ENCODE results near the gene RPS6KC1. TPM values are rescaled to one million over a fixed set of nuclear protein-coding genes. Genes with fewer than 3 reads are reported as not detected.
A peak's percentile ranks its signal among the peaks of the same experiment; 100 is the strongest.

The RPS6KC1 gene
- total and polyA plus RNA-seq, 9 of the 15 experiments (the other 6 are each of a cell fraction or from before 2014, with no cell fraction given), result 4.3 to 34.6 (median 20.9) TPM

DNA sequence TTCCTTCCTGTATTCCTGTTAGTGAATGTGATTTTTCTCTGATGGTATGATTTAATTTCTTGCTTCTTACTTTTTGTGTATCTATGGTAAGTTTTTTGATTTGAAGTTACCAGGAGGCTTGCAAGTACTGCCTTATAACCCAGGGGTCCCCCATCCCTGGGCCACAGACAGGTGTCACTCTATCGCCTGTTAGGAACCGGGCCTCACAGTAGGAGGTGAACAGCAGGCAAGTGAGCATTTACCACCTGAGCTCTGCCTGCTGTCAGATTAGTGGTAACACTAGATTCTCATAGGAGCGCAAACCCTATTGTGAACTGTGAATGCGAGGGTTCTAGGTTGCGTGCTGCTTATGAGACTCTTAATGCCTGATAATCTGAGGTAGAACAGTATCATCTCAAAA, 143.3 kb downstream of the RPS6KC1 start (continued):
- TF ChIP-seq ZMIZ1 (IDR thresholded peaks at IDR 0.05; ENCODE audit: low read depth in 2 of 2, low read length in 2 of 2), result no peak
- TF ChIP-seq MYBL2 (IDR thresholded peaks at IDR 0.05; ENCODE audit: low read depth), result no peak
- no peak for TF ChIP-seq MYBL2 (CRISPR knock-in tag; IDR thresholded peaks at IDR 0.05; ENCODE audit: borderline replicate concordance)
- no peak for TF ChIP-seq PCBP2 (IDR thresholded peaks at IDR 0.05; ENCODE audit: low read depth, low read length, poor library complexity, severe bottlenecking)
- no peak for TF ChIP-seq MXI1 (IDR thresholded peaks at IDR 0.05; ENCODE audit: low read depth, low read length)
- TF ChIP-seq RBFOX2 (IDR thresholded peaks at IDR 0.05; ENCODE audit: low read depth, low read length), result no peak
- no peak for TF ChIP-seq ZNF707 (CRISPR knock-in tag; conservative IDR thresholded peaks at IDR 0.05)

GRCh38 chr1:213194855-213195254, 143.8 kb downstream of the RPS6KC1 start:
- Histone ChIP-seq H2AFZ (ENCODE audit: low read depth, low read length) (no peak overlapping the region), H3K36me3 (ENCODE audit: control insufficient read depth, insufficient read depth, low read length) (peaks cover 11% of the 10 kb centered on the region; the same call in 2 of the 3 replicates), H3K27ac (ENCODE audit: extremely low read depth, low read depth, low read length) (no peak overlapping the region), H3K9me1 (ENCODE audit: control insufficient read depth, insufficient read depth, low read length) (no peaks in the 10 kb centered on the region), H3K79me2 (ENCODE audit: control insufficient read depth, insufficient read depth, low read length) (0 out of 3 replicates have a peak, but pooled peaks cover 8% of the 10 kb centered on the region), H3K4me3 (no peak overlapping the region), H3K9me3 (replicated peaks; ENCODE audit: control insufficient read depth, insufficient read depth, low read depth, low read length) (no peaks in the 10 kb centered on the region), H4K20me1 (replicated peaks; ENCODE audit: control insufficient read depth, insufficient read depth, low read length) (no peaks in the 10 kb centered on the region), H3K27me3 (ENCODE audit: control insufficient read depth in 2 of 2, insufficient read depth in 2 of 2, low read length in 2 of 2) (no peaks in the 10 kb centered on the region), H3K4me1 (replicated peaks in 1 of 2; ENCODE audit: control insufficient read depth in 2 of 2, insufficient read depth in 2 of 2, low read length in 2 of 2) (no peaks in the 10 kb centered on the region), H3K9ac (ENCODE audit: insufficient read depth in 1 of 2, low read depth in 2 of 2, low read length in 2 of 2) (no peak overlapping the region), H3K4me2 (ENCODE audit: insufficient read depth, low read length) (no peak overlapping the region)
- ChIA-PET CTCF (ENCODE audit: low intra/inter-chr PET ratio) (no interaction called here), POLR2A (no interaction called here)
- DNase-seq (ENCODE audit: extremely low read depth in 1 of 4, low spot score in 3 of 4) (no peak), FAIRE-seq (no peak), ATAC-seq (no peak)
- TF ChIP-seq CEBPG (CRISPR knock-in tag; IDR thresholded peaks at IDR 0.05), result no peak
- peak; percentile 9 to 13; a peak in 1 of 4 replicates for TF ChIP-seq CEBPG (tag; conservative IDR thresholded peaks at IDR 0.05 in 1 of 2, IDR thresholded peaks at IDR 0.05 in 1 of 2)
- TF ChIP-seq SRSF7 (optimal IDR thresholded peaks at IDR 0.05; ENCODE audit: low read depth, low read length), result no peak
- peak; percentile 69 for TF ChIP-seq ATF3 (IDR thresholded peaks at IDR 0.05)
- no peak for TF ChIP-seq ATF3 (CRISPR knock-in tag; conservative IDR thresholded peaks at IDR 0.05)
- in situ Hi-C loops (cut with MboI) (no loop called here), intact Hi-C loops (cut with micrococcal nuclease) (no loop called here)
- no TSS peak for BruUV-seq (replicated peaks)

Measured in K562 (cell line).